Regular cardiac myocyte (primary cell): ENCODE measurements around the gene RDH8. TPM values are rescaled to one million over a fixed set of nuclear protein-coding genes. Genes with fewer than 3 reads are reported as not detected.

Experiments
- total RNA-seq: library from RNA; depleted of rRNA; stranded (reverse); fragments of >200 nt; gene quantifications from 2 replicates; pipeline ENCODE4 v1.2.3, GENCODE V29; 2014

RDH8 gene, protein sequence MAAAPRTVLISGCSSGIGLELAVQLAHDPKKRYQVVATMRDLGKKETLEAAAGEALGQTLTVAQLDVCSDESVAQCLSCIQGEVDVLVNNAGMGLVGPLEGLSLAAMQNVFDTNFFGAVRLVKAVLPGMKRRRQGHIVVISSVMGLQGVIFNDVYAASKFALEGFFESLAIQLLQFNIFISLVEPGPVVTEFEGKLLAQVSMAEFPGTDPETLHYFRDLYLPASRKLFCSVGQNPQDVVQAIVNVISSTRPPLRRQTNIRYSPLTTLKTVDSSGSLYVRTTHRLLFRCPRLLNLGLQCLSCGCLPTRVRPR
- total RNA-seq: not detected in 2 replicates

DNA sequence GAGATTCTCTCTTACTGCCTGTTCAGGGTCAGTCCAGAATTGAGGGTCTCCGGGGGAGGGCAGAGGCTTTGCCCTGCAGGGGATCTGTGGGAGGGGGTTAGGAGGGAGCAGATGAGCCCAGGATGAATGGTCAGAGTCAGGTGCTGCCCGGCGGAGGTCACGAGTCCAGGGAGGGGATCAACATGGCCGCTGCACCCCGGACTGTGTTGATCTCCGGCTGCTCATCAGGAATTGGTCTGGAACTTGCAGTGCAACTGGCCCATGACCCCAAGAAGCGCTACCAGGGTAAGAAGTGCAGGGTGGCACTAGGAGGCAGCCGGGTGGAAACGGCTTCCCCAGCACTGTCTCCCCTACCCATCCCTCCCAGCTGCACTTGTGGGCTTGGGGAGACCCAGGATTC lies at the start of gene RDH8:
TSS of gene RDH8 (plus strand) at position 168 of the 400 bp plus-strand sequence. CDS start at position 183, 15 bp downstream.

DNA sequence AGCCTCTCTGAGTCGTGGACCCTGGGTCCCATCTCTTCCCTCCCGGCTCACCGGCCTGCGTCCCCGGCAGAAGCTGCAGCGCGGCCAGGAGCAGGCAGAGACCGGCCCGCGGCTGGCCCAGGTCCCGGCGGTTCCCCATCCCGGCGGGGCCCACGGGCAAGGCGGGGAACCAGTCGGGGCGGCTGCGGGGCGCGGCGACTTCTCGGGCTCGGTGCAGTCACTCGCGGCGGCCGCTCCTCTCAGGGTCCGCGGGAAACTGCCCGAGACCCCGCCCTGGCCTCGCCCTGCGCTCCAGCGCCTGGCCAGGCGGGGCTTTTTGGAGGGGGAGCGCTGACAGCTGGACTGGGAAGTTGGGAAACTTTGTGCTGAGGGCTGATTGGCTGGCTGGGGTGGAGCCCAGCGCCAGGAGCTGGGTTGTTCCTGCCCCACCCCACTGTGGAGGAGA lies 3.0 kb upstream of the RDH8 start, which contains the start of gene COL5A3:
TSS of gene COL5A3 (minus strand) at position 258 of the 445 bp plus-strand sequence. CDS start at position 139, 119 bp downstream.

Other genes with a start within 250 kb of the RDH8 start
- gene ZNF846, start 244.7 kb upstream of the RDH8 start, total RNA-seq: 6.7 and 20.6 TPM in 2 replicates
- gene FBXL12, start 194.4 kb upstream of the RDH8 start, total RNA-seq: 14.8 and 21.7 TPM in 2 replicates
- gene UBL5, start 185.6 kb upstream of the RDH8 start, total RNA-seq: 357 and 386 TPM in 2 replicates
- gene PIN1, start 178.2 kb upstream of the RDH8 start, total RNA-seq: 77.2 and 144 TPM in 2 replicates
- gene OLFM2, start 77.0 kb upstream of the RDH8 start, total RNA-seq: 2.9 and 37.5 TPM in 2 replicates
- gene COL5A3, start 3.0 kb upstream of the RDH8 start, total RNA-seq: 4.0 and 18.6 TPM in 2 replicates
- 12.1 and 25.1 TPM in 2 replicates for gene SHFL, start 72.8 kb downstream of the RDH8 start, total RNA-seq
- 0.19 and 1.4 TPM in 2 replicates for gene ANGPTL6, start 89.2 kb downstream of the RDH8 start, total RNA-seq
- gene PPAN, start 92.9 kb downstream of the RDH8 start, total RNA-seq: 36.1 and 61.2 TPM in 2 replicates
- gene P2RY11, start 98.2 kb downstream of the RDH8 start, total RNA-seq: 2.3 and 3.8 TPM in 2 replicates
- 285 and 382 TPM in 2 replicates for gene EIF3G, start 106.4 kb downstream of the RDH8 start, total RNA-seq
- 19.2 and 91.1 TPM in 2 replicates for gene DNMT1, start 181.5 kb downstream of the RDH8 start, total RNA-seq
- gene S1PR2, start 217.8 kb downstream of the RDH8 start, total RNA-seq: 11.0 and 13.6 TPM in 2 replicates
- 10.7 and 36.0 TPM in 2 replicates for gene MRPL4, start 238.7 kb downstream of the RDH8 start, total RNA-seq